PC-9 (cell line): ENCODE data around the gene SLC25A21. TPM values are rescaled to one million over a fixed set of nuclear protein-coding genes. Genes with fewer than 3 reads are reported as not detected.

Experiments used
- BruUV-seq: library from RNA; stranded (reverse); fragments of 400-500 nt; replicated peaks from 2 replicates; lab custom pipeline; 2021; lab: Mats Ljungman, UMichigan
- CTCF ChIA-PET: fragments of 300-600 bp; sonication (Branson Sonifier 250); formaldehyde crosslinking; loops from one replicate; lab custom pipeline; 2022; ENCODE audit warnings: antibody characterized with exemption; lab: Charles Lee
- POLR2A ChIA-PET: fragments of 300-600 bp; sonication (Branson Sonifier 250); formaldehyde crosslinking; loops from one replicate; lab custom pipeline; 2022; ENCODE audit warnings: antibody characterized with exemption; ENCODE audit not compliant: unreplicated experiment; lab: Charles Lee
- DNase-seq, 2 experiments: peaks; one replicate each; pipeline versions ENCODE4 v3.0.0 to v3.0.0-alpha.2; 2015 to 2022; ENCODE audit warnings: mixed read lengths in 1 of 2
- H2AFZ ChIP-seq: fragments of 200-600 bp; sonication (generic); 2 replicates; pipeline ENCODE4 v1.8.1; 2017; ENCODE audit warnings: antibody characterized with exemption
- H3F3A ChIP-seq: fragments of 200-600 bp; sonication (generic); 2 replicates; pipeline ENCODE4 v1.8.1; 2017; ENCODE audit warnings: antibody characterized with exemption, mild to moderate bottlenecking, low read depth; ENCODE audit not compliant: insufficient read depth
- H3K27ac ChIP-seq: fragments of 200-600 bp; sonication (generic); 2 replicates; pipeline ENCODE4 v1.6.1; 2016; ENCODE audit warnings: mixed run types
- H3K27me3 ChIP-seq: fragments of 200-600 bp; sonication (generic); 2 replicates; pipeline ENCODE4 v1.6.1; 2016; ENCODE audit warnings: low read depth, mixed run types; ENCODE audit not compliant: insufficient read depth
- H3K36me3 ChIP-seq: fragments of 200-600 bp; sonication (generic); 2 replicates; pipeline ENCODE4 v1.6.1; 2016; ENCODE audit warnings: low read depth, mixed run types
- H3K4me1 ChIP-seq: fragments of 200-600 bp; sonication (generic); replicated peaks from 2 replicates; pipeline ENCODE4 v1.6.1; 2016; ENCODE audit warnings: mixed run types; ENCODE audit not compliant: insufficient read depth
- H3K4me2 ChIP-seq: fragments of 200-600 bp; sonication (generic); 2 replicates; pipeline ENCODE4 v1.6.1; 2017; ENCODE audit warnings: mixed run types
- H3K4me3 ChIP-seq: fragments of 200-600 bp; sonication (generic); 2 replicates; pipeline ENCODE4 v1.6.1; 2016; ENCODE audit warnings: mixed run types
- H3K79me2 ChIP-seq: fragments of 200-600 bp; sonication (generic); 2 replicates; pipeline ENCODE4 v1.6.1; 2017; ENCODE audit warnings: low read depth, mixed run types
- H3K9me2 ChIP-seq: fragments of 200-600 bp; sonication (generic); 2 replicates; pipeline ENCODE4 v1.8.1; 2017; ENCODE audit warnings: mild to moderate bottlenecking; ENCODE audit not compliant: insufficient read depth
- H3K9me3 ChIP-seq: fragments of 200-600 bp; sonication (generic); 2 replicates; pipeline ENCODE4 v1.8.1; 2016; ENCODE audit warnings: low read depth; ENCODE audit not compliant: insufficient read depth
- H4K20me1 ChIP-seq: fragments of 200-600 bp; sonication (generic); 2 replicates; pipeline ENCODE4 v1.8.1; 2017; ENCODE audit not compliant: insufficient read depth
- CTCF ChIP-seq: fragments of 200-600 bp; sonication (generic); conservative IDR thresholded peaks from 2 replicates; pipeline ENCODE4 v1.6.1; 2017; ENCODE audit warnings: mixed run types, antibody characterized with exemption, mild to moderate bottlenecking, moderate library complexity
- EZH2 ChIP-seq: fragments of 200-600 bp; sonication (generic); IDR thresholded peaks from 2 replicates; pipeline ENCODE4 v1.8.0; 2017; ENCODE audit warnings: antibody characterized with exemption, low read depth
- intact Hi-C: fragments of 100-400 bp; cut with micrococcal nuclease; formaldehyde crosslinking; loops from one replicate; pipeline ENCODE4 v1.10.0; 2022; ENCODE audit not compliant: unreplicated experiment
- total RNA-seq: library from RNA; stranded (reverse); gene quantifications from 2 replicates; pipeline ENCODE4 v1.2.3, GENCODE V29; 2021

The SLC25A21 gene
- total RNA-seq, 1 experiment from 2014 or later, result 3.2 TPM

GRCh38 chr14:36938678-36939077 is 233.7 kb downstream of the SLC25A21 start:
- H2AFZ ChIP-seq, result no peak overlapping the region
- TF ChIP-seq EZH2 (no peak), CTCF (no peak)
- POLR2A ChIA-PET, result no interaction called here

GRCh38 chr14:36935976-36936678 is 236.3 kb downstream of the SLC25A21 start:
- H3K27me3 ChIP-seq, result no peaks in the 10 kb centered on the region
- ChIA-PET POLR2A (interaction anchor here (0.5 to 0.7 kb wide), 2 partner anchors 285 to 867 kb away, joined by 8 to 9 read pairs; no protein-coding TSS in a partner anchor), CTCF (interaction anchor here (0.7 kb wide), 2 partner anchors 32 to 163 kb away, joined by 3 to 18 read pairs; no protein-coding TSS in a partner anchor)
- H3K27ac ChIP-seq, result peak overlapping the region; percentile 32; the same call in 1 of the 2 replicates
- intact Hi-C loops, result no loop called here
- no peaks in the 10 kb centered on the region for H3K36me3 ChIP-seq
- peak overlapping the region; percentile 51 for H3K4me2 ChIP-seq
- no peaks in the 10 kb centered on the region for H3K79me2 ChIP-seq
- no peaks in the 10 kb centered on the region for H3K9me2 ChIP-seq
- no TSS peak for BruUV-seq
- peak; percentile 3 to 70 for DNase-seq
- no peak overlapping the region for H2AFZ ChIP-seq
- peaks cover 12% of the 10 kb centered on the region for H3K4me1 ChIP-seq
- H3K9me3 ChIP-seq, result no peaks in the 10 kb centered on the region
- no peak overlapping the region for H3K4me3 ChIP-seq
- no peak for TF ChIP-seq CTCF
- TF ChIP-seq EZH2, result no peak
- H4K20me1 ChIP-seq, result no peaks in the 10 kb centered on the region
- H3F3A ChIP-seq, result peaks cover 11% of the 10 kb centered on the region; the same call in 1 of the 2 replicates

More at GRCh38 chr14:36938678-36939077, 233.7 kb downstream of the SLC25A21 start:
- H3K4me1 ChIP-seq, result peaks cover 16% of the 10 kb centered on the region
- H3K9me3 ChIP-seq, result no peaks in the 10 kb centered on the region
- peaks cover 11% of the 10 kb centered on the region; the same call in 1 of the 2 replicates for H3F3A ChIP-seq
- H4K20me1 ChIP-seq, result no peaks in the 10 kb centered on the region
- CTCF ChIA-PET, result interaction anchor here (0.7 kb wide), 2 partner anchors 289 to 320 kb away, joined by 14 to 19 read pairs; no protein-coding TSS in a partner anchor
- H3K36me3 ChIP-seq, result no peaks in the 10 kb centered on the region
- no peak overlapping the region for H3K27ac ChIP-seq
- H3K9me2 ChIP-seq, result no peaks in the 10 kb centered on the region
- no peak overlapping the region for H3K4me3 ChIP-seq
- no peaks in the 10 kb centered on the region for H3K27me3 ChIP-seq
- DNase-seq, result no peak
- no peaks in the 10 kb centered on the region for H3K79me2 ChIP-seq
- no TSS peak for BruUV-seq
- intact Hi-C loops, result no loop called here
- H3K4me2 ChIP-seq, result no peak overlapping the region

GRCh38 chr14:36934304-36934703 is 238.1 kb downstream of the SLC25A21 start:
- no peak overlapping the region for H3K4me2 ChIP-seq
- CTCF ChIA-PET, result interaction anchor here (0.7 kb wide), 1 partner anchor 202 kb away, joined by 3 read pairs; no protein-coding TSS in a partner anchor
- no peaks in the 10 kb centered on the region for H3K9me3 ChIP-seq
- no peaks in the 10 kb centered on the region for H3K27me3 ChIP-seq
- TF ChIP-seq EZH2 (no peak), CTCF (no peak)
- H3F3A ChIP-seq, result peaks cover 11% of the 10 kb centered on the region; the same call in 1 of the 2 replicates
- H4K20me1 ChIP-seq, result no peaks in the 10 kb centered on the region
- intact Hi-C loops, result no loop called here
- no peak overlapping the region for H3K4me3 ChIP-seq
- no peaks in the 10 kb centered on the region for H3K36me3 ChIP-seq
- no TSS peak for BruUV-seq
- H3K79me2 ChIP-seq, result no peaks in the 10 kb centered on the region
- peaks cover 12% of the 10 kb centered on the region for H3K4me1 ChIP-seq
- DNase-seq, result no peak
- no peak overlapping the region for H2AFZ ChIP-seq
- H3K9me2 ChIP-seq, result no peaks in the 10 kb centered on the region
- POLR2A ChIA-PET, result interaction anchor here (0.6 kb wide), 2 partner anchors 99 to 211 kb away, joined by 5 to 8 read pairs; no protein-coding TSS in a partner anchor
- no peak overlapping the region for H3K27ac ChIP-seq
